H1 (cell line): Measurements from ENCODE around the gene PNO1.

Experiments
- CTCF ChIP-seq, 3 experiments: IDR thresholded peaks; 1 replicate in 2 of 3; 2 replicates in 1 of 3; pipeline versions ENCODE4 v1.5.1 to v1.6.1; 2011; ENCODE audit warnings: low read length in 3 of 3, mild to moderate bottlenecking in 3 of 3, inconsistent platforms in 2 of 3, low read depth in 1 of 3, moderate library complexity in 1 of 3; ENCODE audit not compliant: insufficient read depth in 1 of 3; ENCODE audit errors: control extremely low read depth in 1 of 3
- EZH2 ChIP-seq: fragments of 200-600 bp; sonication (generic); IDR thresholded peaks from 2 replicates; pipeline ENCODE4 v1.7.1; 2012; ENCODE audit warnings: low read depth, mild to moderate bottlenecking, moderate library complexity, low read length, inconsistent platforms; ENCODE audit not compliant: severe bottlenecking
- GABPA ChIP-seq: IDR thresholded peaks from 2 replicates; pipeline ENCODE4 v1.6.1; 2011; ENCODE audit warnings: mild to moderate bottlenecking, low read length, moderate library complexity, borderline replicate concordance; ENCODE audit not compliant: insufficient read depth
- JUN ChIP-seq: IDR thresholded peaks from 2 replicates; pipeline ENCODE4 v1.6.1; 2011; ENCODE audit warnings: low read depth, mild to moderate bottlenecking, improper control_type of control experiment, low read length
- POLR2A ChIP-seq, 2 experiments: IDR thresholded peaks; 1 replicate in 1 of 2; 2 replicates in 1 of 2; pipeline ENCODE4 v1.6.1; 2011; ENCODE audit warnings: low read depth in 2 of 2, low read length in 2 of 2, mild to moderate bottlenecking in 2 of 2; ENCODE audit errors: control extremely low read depth in 1 of 2
- POLR2AphosphoS5 ChIP-seq: IDR thresholded peaks from 2 replicates; pipeline ENCODE4 v1.6.1; 2011; ENCODE audit warnings: low read depth, low read length
- RBBP5 ChIP-seq: IDR thresholded peaks from 2 replicates; pipeline ENCODE4 v1.7.1; 2012; ENCODE audit warnings: low read depth, mild to moderate bottlenecking, inconsistent platforms, low read length, moderate library complexity, borderline replicate concordance
- TBP ChIP-seq: IDR thresholded peaks from 2 replicates; pipeline ENCODE4 v1.6.1; 2011; ENCODE audit warnings: low read depth, low read length, improper control_type of control experiment
- TCF12 ChIP-seq: IDR thresholded peaks from 2 replicates; pipeline ENCODE4 v1.6.1; 2011; ENCODE audit warnings: low read depth, mild to moderate bottlenecking, low read length
- YY1 ChIP-seq: IDR thresholded peaks from 2 replicates; pipeline ENCODE4 v1.6.1; 2011; ENCODE audit warnings: low read depth, mild to moderate bottlenecking, low read length

GRCh38 chr2:68171684-68172083 is 14.0 kb downstream of the PNO1 start:
- TF ChIP-seq RBBP5 (no peak), JUN (no peak), TBP (no peak), POLR2A (IDR thresholded peaks at IDR 0.05; ENCODE audit: control extremely low read depth in 1 of 2, low read depth in 2 of 2, low read length in 2 of 2) (no peak), CTCF (IDR thresholded peaks at IDR 0.05; ENCODE audit: control extremely low read depth in 1 of 3, insufficient read depth in 1 of 3, low read depth in 1 of 3, low read length in 3 of 3) (no peak), TCF12 (no peak), GABPA (no peak), YY1 (no peak), POLR2AphosphoS5 (no peak), EZH2 (no peak)
